Dermis microvascular lymphatic vessel endothelial cell (primary cell): ENCODE results near the gene MPZL1. TPM values are rescaled to one million over a fixed set of nuclear protein-coding genes. Genes with fewer than 3 reads are reported as not detected.
A peak's percentile ranks its signal among the peaks of the same experiment; 100 is the strongest.

Experiments used
- DNase-seq, 2 donors: peaks; one replicate each; pipeline versions ENCODE4 v3.0.0 to v3.0.0-alpha.2; 2010; ENCODE audit warnings: low read depth in 2 of 2
- total RNA-seq: library from RNA; depleted of rRNA; stranded (reverse); fragments of >200 nt; gene quantifications from 2 replicates; pipeline ENCODE4 v1.2.1, GENCODE V29; 2014

Gene MPZL1
- total RNA-seq, 1 donor from 2014 or later = 107 TPM

- no peak for DNase-seq
Measured at GRCh38 chr1:167695147-167695546, 26.6 kb upstream of the MPZL1 start.

GRCh38 chr1:167695756-167696561 lies 25.8 kb upstream of the MPZL1 start:
- DNase-seq = no peak

GRCh38 chr1:167697667-167698141 lies 24.1 kb upstream of the MPZL1 start:
- no peak for DNase-seq

- no peak for DNase-seq
Measured at GRCh38 chr1:167698313-167698712, 23.5 kb upstream of the MPZL1 start.

- no peak for DNase-seq
Measured at GRCh38 chr1:167701510-167701909, 20.3 kb upstream of the MPZL1 start.

- no peak for DNase-seq
Measured at GRCh38 chr1:167703557-167703956, 18.2 kb upstream of the MPZL1 start.

- DNase-seq = no peak
Measured at GRCh38 chr1:167704715-167705114, 17.1 kb upstream of the MPZL1 start.

GRCh38 chr1:167705250-167705649 lies 16.5 kb upstream of the MPZL1 start:
- no peak for DNase-seq

- no peak for DNase-seq
Measured at GRCh38 chr1:167706363-167706762, 15.4 kb upstream of the MPZL1 start.

GRCh38 chr1:167706931-167707877 lies 14.6 kb upstream of the MPZL1 start:
- no peak for DNase-seq

- no peak for DNase-seq
Measured at GRCh38 chr1:167707942-167708341, 13.8 kb upstream of the MPZL1 start.

GRCh38 chr1:167708940-167709389 lies 12.8 kb upstream of the MPZL1 start:
- peak in 1 of 2 donors; percentile 12 for DNase-seq

GRCh38 chr1:167710836-167711235 lies 10.9 kb upstream of the MPZL1 start:
- no peak for DNase-seq

GRCh38 chr1:167711797-167712196 lies 10.0 kb upstream of the MPZL1 start:
- no peak for DNase-seq

GRCh38 chr1:167713330-167714081 lies 8.3 kb upstream of the MPZL1 start:
- DNase-seq = peak in 1 of 2 donors; percentile 21

- no peak for DNase-seq
Measured at GRCh38 chr1:167714098-167714438, 7.7 kb upstream of the MPZL1 start.

- DNase-seq = peak; percentile 78 to 84
Measured at GRCh38 chr1:167714439-167715156, 7.2 kb upstream of the MPZL1 start.

GRCh38 chr1:167715157-167715999 lies 6.4 kb upstream of the MPZL1 start:
- DNase-seq = peak; percentile 83 to 91

- DNase-seq = no peak
Measured at GRCh38 chr1:167716000-167716271, 5.8 kb upstream of the MPZL1 start.

GRCh38 chr1:167717351-167717750 lies 4.4 kb upstream of the MPZL1 start:
- no peak for DNase-seq
